Body of pancreas (tissue), 4 donors: Measurements from ENCODE around the gene CFL1.

Experiments used
- POLR2A ChIP-seq, 3 donors: fragments of 450-650 bp; IDR thresholded peaks; one replicate each; pipeline ENCODE4 v1.6.1; 2016; ENCODE audit warnings: antibody characterized with exemption in 3 of 3, mild to moderate bottlenecking in 2 of 3
- TF ChIP-seq, protein P1 (sequence below), 7 experiments: fragments of 450-650 bp in 4 of 7; fragments of 200-600 bp in 3 of 7; sonication (generic) in 3 of 7; IDR thresholded peaks; one replicate each; pipeline ENCODE4 v1.5.1; 2016 to 2019; ENCODE audit warnings: antibody characterized with exemption in 7 of 7

DNA sequence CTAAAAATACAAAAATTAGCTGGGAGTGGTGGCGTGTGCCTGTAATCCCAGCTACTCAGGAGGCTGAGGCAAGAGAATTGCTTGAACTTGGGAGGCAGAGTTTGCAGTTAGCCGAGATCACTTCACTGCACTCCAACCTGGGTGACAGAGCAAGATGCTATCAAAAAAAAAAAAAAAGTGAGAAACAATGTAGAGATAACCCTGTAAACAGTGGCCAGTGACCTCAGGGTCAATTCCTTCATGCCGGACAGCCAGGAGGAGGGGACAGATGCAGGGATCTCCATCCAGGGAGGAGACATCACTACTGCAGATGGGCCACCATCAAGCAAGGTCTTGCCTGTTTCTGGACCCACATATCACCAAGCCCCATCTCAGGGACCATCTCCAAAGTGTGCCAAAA lies 10.2 kb downstream of the CFL1 start:
- TF ChIP-seq POLR2A (IDR thresholded peaks at IDR 0.05), result no peak
- TF ChIP-seq, protein P1, sequence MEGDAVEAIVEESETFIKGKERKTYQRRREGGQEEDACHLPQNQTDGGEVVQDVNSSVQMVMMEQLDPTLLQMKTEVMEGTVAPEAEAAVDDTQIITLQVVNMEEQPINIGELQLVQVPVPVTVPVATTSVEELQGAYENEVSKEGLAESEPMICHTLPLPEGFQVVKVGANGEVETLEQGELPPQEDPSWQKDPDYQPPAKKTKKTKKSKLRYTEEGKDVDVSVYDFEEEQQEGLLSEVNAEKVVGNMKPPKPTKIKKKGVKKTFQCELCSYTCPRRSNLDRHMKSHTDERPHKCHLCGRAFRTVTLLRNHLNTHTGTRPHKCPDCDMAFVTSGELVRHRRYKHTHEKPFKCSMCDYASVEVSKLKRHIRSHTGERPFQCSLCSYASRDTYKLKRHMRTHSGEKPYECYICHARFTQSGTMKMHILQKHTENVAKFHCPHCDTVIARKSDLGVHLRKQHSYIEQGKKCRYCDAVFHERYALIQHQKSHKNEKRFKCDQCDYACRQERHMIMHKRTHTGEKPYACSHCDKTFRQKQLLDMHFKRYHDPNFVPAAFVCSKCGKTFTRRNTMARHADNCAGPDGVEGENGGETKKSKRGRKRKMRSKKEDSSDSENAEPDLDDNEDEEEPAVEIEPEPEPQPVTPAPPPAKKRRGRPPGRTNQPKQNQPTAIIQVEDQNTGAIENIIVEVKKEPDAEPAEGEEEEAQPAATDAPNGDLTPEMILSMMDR (IDR thresholded peaks at IDR 0.05), result no peak
